Measurements from ENCODE around the gene KATNB1. TPM values are rescaled to one million over a fixed set of nuclear protein-coding genes. Genes with fewer than 3 reads are reported as not detected.
A peak's percentile ranks its signal among the peaks of the same experiment; 100 is the strongest.

KATNB1 gene
- total and polyA plus RNA-seq, 2 of the 8 experiments (the other 6 are each of a cell fraction or from before 2014, with no cell fraction given), result 50.2 to 60.4 TPM

DNA sequence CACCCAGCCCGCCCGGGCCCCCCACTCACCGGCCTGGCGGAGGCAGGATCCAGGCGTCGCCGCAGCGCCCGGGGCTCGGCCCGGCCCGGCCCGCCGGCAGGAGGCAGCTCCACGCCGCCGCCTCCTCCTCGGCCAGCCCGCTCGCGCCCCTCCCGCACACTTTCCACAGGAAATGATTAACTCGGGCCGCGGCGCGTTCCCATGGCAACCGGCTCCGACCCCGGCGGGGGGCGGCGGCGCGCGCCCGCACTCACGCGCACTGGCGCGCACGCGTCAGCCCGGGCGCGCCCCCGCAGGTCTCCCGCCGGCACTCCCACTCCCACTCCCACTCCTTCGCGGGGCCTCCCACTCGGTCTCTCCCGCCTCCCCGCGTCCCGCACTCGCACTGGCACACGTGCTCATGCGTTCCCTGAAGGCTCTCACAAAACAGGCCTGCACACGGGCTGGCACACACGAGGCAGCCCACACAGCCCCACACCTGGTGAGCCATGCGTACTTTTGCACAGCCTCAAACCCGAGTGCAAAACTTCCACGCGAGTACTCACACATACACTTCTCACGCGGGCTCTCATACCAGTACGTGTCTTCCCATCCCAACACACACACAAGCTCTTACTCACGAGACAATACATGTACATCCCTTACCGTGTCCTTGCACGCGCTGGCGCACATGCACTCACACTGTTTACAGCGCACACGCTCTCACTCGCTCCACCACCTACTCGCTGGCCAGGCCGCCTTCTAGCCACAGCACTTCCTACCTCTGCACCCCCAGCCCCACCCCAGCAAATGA is 67.0 kb downstream of the KATNB1 start, which contains the start of gene KIFC3 (continued):
- TF ChIP-seq, protein P1, sequence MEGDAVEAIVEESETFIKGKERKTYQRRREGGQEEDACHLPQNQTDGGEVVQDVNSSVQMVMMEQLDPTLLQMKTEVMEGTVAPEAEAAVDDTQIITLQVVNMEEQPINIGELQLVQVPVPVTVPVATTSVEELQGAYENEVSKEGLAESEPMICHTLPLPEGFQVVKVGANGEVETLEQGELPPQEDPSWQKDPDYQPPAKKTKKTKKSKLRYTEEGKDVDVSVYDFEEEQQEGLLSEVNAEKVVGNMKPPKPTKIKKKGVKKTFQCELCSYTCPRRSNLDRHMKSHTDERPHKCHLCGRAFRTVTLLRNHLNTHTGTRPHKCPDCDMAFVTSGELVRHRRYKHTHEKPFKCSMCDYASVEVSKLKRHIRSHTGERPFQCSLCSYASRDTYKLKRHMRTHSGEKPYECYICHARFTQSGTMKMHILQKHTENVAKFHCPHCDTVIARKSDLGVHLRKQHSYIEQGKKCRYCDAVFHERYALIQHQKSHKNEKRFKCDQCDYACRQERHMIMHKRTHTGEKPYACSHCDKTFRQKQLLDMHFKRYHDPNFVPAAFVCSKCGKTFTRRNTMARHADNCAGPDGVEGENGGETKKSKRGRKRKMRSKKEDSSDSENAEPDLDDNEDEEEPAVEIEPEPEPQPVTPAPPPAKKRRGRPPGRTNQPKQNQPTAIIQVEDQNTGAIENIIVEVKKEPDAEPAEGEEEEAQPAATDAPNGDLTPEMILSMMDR (IDR thresholded peaks at IDR 0.05; ENCODE audit: control extremely low read depth in 1 of 3, insufficient read depth in 1 of 3, low read depth in 1 of 3, low read length in 3 of 3), result peak in 1 of 3 experiments; percentile 10; a peak in 1 of 4 replicates
- TF ChIP-seq, protein P2, sequence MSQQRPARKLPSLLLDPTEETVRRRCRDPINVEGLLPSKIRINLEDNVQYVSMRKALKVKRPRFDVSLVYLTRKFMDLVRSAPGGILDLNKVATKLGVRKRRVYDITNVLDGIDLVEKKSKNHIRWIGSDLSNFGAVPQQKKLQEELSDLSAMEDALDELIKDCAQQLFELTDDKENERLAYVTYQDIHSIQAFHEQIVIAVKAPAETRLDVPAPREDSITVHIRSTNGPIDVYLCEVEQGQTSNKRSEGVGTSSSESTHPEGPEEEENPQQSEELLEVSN (IDR thresholded peaks at IDR 0.05), result peak; percentile 53
- TF ChIP-seq, protein P3, sequence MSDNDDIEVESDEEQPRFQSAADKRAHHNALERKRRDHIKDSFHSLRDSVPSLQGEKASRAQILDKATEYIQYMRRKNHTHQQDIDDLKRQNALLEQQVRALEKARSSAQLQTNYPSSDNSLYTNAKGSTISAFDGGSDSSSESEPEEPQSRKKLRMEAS (IDR thresholded peaks at IDR 0.05), result peak; percentile 83
- TF ChIP-seq KDM1A (IDR thresholded peaks at IDR 0.05; ENCODE audit: borderline replicate concordance, low read length), result peak; percentile 79

Measured in H1 (cell line).